NOMO-1 treated with DMSO at 0.1 percent for 48 hours (cell line): ENCODE measurements around the gene BLOC1S5.
A peak's percentile ranks its signal among the peaks of the same experiment; 100 is the strongest.

ENCODE experiments used
- DNase-seq: peaks from one replicate; lab custom pipeline; 2025; ENCODE audit not compliant: unreplicated experiment; lab: John Stamatoyannopoulos, UW

BLOC1S5 gene

DNA sequence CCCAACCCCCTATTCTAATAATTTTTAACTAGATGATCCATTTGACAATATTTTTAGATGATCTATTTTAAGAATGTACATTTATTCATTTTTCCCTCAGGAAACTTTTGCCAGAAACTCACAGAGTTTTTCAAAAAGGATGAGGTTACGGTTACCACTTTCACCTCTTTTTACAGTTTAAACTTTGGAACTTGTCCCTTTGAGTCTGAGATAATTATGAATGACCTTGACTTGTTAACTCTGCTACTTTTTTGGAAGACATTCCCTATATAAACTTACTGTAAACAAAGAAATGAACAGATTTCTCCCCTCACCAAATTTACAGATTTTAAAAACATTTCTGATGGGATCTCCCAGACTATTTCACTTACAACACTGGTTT is 18.4 kb upstream of the BLOC1S5 start:
- DNase-seq = no peak

DNA sequence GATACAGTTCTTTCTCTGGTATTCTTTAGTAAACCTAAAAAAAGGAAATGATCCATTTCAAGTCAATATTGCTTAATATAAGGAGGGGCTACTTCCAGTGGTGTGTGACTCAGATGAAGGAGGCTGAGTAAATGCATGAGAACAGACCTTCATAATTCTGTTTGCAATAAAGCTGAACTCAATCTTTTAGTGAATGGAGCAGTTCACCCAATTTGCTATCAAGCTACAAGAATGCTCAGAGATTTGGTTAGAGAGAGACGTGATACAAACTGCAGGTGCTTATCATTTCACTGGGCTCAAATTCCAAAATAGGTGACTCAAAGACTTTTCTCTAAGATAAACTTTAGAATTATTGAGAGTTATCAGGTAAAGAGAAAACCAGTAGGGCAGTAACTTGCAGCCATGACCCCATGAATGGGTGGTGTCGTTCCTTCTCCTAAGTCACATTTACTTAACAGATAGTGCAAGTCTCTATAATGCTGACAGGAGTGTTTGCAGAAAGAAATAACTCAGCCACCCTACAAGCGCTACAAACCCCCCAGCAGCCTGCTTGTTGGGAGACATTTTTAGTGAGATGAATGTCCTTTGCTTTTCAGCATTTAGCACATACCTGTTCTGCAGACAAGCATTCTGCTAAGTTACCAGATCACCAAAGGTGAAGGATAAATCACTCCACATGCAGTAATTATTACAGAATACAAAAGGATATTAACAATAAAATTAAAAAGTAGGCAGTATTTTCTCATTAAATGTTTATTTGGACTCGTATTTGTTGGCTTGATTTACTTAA is 16.4 kb upstream of the BLOC1S5 start:
- peak; percentile 89 for DNase-seq

DNA sequence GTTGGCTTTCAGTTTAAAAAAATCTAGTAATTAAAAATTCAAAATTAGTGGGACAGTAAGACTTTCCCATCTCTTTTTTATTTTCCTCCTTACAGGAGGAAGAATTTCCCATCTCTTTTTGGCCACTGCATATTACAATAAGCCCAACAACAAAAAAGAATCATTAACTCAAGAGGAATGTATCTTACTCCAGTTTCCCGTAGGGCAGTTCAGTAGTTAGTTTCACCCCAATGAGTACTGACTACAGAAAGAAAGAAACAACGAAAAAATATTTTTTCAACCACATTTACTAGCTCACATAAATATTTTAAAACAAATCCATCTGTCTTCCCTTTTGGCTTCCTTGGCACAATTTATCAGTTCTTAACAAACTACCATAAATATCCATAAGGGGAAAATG is 14.9 kb upstream of the BLOC1S5 start:
- no peak for DNase-seq

DNA sequence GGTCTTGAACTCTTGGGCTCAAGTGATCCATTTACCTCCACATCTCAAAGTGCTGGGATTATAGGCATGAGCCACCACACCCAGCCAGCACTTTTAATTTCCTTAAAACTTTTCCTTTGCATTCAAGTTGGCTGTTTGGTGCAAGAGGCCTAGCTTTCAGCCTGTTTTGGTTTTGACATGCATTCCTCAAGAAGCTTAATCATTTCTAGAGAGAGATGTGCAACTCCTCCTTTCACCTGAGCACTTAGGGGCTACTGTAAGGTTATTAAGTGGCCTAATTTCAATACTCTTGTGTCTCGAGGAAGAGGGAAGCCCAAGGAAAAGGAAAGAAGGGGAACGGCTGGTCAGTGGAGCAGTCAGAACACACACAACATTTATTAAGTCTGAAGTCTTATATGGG is 13.8 kb upstream of the BLOC1S5 start:
- no peak for DNase-seq

DNA sequence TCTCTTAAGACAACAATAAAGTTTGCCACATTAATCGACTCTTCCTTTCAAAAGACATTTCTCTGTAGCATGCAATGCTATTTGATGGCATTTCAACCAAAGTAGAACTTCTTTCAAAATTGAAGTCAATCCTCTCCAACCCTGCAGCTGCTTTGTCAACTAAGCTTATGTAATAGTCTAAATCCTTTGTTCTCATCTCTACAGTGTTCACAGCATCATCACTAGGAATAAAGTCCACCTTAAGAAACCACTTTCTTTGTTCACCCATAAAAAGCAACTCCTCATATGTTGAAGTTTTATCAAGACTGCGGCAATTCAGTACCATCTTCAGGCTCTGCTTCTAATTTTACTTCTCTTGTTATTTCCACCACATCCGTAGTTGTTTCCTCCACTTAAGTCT is 11.5 kb upstream of the BLOC1S5 start:
- peak; percentile 55 for DNase-seq

DNA sequence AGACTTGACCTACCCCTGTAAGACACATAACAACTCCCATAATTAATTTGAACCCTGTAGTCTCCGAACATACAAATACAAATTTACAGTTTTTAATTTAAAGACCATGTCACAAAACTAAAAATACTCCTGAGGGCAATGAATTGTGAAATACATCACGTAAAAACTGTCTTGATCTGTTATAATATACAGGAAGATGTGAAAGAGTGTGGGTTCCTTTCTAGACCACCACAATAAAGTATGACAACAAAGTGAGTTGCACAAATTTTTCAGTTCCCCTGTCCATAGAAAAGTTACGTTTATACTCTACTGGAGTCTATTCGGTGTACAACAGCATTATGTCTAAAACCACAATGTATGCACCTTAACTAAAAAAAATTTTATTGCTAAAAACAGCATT is 11.0 kb upstream of the BLOC1S5 start:
- DNase-seq = peak; percentile 80

DNA sequence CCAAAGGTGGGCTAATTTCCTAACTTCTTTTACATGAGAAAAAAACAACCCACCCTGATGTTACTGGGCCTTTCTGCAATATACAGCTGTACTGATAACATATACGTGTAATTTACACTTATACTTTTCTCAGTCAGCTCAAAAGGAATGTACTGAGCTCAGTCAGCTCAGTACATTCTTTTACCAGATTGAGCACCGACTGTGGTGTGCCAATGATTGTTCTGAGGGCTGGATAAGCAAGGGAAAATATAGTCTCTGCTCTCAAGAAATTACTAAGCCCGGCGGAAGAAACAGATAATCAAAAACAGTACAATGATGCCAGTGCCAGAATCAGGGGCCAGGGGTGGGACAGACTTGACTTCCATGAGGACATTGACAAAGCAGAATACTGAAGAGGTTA is 10.0 kb upstream of the BLOC1S5 start:
- DNase-seq = no peak

DNA sequence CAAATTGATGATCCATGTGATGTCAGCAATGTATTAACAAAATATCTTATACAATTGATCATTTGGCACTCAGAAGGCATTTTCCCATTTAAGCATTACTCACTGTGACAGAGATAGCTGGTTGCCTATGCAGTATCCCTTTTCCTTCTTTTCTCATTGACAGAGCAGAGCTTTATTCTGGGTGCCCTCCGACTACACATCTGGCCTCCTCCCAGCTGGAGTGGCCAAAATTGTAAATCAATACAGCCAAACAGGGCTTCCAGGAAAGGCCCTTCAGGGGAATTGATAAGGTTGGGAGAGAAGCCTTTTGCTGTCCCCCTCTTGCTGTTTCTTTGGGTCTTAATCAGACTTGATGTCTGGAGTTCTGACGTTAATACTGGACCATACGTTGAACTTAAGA is 9.6 kb upstream of the BLOC1S5 start:
- no peak for DNase-seq

DNA sequence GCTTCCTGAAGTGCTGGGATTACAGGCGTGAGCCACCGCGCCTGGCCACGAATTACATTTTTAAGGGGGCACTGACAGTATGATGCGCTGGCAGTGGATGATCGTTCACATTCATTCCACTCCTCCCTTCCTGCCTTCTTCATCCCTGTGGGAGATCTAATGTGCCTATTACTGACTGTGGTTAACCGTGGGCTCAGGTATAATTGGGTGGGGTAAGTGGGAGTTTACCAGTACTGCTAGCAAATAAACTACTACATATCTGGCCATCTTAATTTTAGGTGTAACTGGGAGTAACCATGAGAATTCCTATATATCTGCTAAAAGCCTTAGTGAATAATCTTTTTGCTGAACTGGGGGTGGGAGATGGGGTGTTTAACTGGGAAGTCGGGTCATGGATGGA is 6.5 kb upstream of the BLOC1S5 start:
- DNase-seq = no peak

DNA sequence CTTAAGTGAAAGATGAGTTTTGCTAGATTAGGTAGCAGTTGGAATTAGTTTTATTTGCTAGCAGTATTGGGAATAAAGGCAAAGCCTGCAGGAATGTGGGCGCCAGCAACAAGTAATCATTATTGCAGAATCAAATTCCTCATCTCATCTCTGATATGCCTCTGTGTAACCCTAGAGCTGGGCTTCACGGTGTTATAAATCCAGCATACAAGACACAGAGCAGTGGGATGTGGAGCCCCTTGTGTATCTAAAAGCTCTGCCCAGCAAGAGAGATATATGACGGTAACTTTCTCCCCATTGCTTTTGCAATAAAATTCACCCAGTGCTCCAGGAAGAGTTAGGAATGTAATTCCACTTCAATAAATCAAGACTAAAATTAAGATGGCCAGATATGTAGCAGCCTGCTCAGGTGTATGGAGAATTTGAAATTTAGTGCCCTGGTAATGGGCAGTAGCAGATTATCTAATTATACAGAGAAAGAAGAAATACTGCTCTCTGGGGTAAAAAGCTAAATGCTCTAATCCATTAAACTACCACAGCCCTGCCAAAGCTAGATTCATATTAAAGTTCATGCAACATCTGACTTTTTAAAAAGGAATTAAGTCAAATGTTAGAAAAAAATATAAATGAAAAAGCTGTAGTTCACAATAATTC is 5.6 kb upstream of the BLOC1S5 start:
- DNase-seq = no peak

DNA sequence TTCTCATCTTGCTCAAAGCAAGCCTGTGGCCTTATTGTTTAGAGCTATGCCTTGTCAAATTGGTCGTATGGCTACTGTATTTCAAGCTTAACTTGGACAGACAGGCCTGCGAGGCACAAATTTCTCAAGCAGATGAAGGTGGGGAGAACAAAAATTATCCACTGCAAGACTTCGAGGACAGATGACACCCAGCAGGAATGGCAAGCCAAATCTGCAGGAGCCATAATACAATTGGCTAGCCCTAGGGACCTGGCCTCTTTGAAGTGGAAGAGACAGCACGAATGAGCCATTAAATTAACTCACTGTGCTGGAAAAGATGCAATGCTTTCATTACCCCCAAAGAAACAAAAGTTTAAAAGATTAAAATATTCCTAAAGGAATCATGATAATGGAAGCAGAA is 5.0 kb upstream of the BLOC1S5 start:
- no peak for DNase-seq

DNA sequence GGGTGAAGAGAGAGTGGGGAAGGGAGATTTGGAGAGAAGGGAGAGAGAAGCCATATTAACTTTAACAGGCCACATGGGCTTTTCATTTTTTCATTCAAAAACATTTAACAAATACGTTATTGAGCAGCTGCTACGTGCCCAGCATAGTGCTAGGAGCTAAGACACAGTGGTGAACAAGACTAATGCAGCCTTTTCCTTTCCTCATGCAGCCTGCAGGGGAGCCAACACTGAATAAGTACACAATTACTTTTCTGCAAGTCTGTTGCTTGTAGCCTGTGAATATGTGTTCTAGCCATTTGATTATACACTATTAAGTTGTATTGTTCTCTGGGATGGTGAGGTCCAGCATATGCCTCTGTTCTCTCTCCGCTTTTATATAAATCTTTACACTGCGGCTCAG is 1.9 kb upstream of the BLOC1S5 start:
- no peak for DNase-seq

DNA sequence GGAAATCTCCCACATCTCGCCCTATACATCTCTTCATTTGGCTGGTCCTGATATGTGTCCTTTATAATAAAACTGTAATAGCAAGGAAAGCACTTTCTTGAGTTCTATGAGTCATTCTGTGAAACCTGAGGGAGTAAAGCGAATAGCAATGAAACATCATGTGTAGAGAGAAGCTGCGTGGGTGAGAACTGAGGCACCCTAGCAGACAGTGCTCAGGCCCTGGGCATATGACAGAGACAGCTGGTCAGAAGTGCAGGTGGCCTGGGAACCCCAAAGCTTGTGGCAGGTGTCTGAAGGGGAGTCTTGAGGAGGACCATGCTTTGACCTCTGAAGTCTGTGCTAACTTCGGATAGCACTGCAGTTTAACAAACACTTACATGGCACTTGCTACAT is 1.3 kb upstream of the BLOC1S5 start:
- no peak for DNase-seq

DNA sequence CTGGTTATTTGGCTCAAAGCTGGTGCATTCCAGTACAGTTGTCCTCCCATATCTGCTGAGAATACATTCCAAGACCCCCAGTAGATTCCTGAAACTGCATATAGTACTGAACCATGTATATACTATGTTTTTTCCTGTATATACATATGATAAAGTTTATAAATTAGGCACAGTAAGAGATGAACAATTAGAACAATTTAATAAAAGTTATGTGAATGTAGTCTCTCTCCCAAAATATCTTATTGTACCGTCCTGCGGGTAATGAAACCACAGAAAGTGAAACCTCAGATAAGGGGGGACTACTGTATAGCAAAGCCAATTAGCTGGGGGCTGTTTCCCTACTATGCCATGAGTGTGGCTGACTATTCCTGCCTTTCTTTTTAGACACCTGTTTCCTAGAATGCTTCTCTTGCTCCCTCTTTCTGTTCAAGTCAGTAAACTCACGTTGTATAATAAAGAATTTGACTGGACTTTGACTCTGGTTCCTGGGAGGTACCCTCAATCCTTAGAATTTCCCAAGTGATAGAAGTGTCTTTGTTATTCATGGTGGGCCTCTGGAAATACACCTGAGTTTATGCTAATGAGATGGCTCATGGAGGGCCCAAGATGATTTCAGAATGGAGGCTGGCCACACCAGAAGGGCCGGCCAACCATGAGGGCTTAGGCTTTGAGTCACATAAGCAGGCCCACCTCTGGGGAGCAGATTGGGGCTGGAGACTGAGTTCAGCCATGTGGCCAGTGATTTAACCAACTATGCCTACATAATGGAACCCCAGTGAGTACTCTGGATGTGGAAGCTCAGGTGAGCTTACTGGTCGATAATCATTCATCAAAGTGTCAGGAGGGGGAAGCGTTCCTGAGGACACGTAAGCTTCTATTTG is 689 bp upstream of the BLOC1S5 start:
- DNase-seq = no peak

DNA sequence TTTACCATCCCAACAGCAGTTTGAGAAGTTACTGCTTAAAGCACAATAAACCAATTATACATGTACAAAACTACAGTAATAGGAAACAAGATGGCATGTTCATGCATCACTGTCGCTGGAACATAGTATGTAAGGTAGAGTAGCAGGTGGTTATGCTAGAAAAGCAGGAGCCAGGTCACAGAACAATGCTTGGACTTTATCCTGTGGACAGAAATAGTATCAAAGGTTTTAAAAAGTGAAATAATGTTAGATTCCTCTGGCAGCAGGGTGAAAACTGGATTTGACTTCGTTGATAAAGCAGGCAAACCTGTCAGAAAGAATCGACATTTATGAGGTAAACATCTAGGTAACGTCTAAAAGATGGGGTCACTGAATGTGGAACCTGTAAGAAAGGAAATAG is 2.5 kb downstream of the BLOC1S5 start:
- DNase-seq = no peak

DNA sequence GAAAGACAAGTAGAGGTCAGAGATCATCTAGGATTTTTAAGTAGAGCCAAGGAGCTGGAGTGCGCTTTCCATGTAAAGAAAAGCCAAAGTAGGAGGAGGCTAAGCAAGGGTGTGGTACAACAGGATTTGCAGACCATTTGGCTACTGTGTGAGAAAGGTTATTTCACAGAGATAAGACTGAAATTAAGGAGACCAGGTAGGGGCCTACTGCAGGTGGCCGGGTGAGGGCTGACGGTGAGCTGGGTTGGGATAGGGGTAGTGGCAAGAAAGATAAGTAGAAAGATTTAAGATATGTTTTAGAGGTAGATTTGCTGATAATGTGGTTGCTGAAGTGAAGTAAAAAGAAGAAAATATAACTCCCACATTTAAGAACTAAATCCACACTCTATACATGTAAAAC is 3.8 kb downstream of the BLOC1S5 start:
- no peak for DNase-seq

DNA sequence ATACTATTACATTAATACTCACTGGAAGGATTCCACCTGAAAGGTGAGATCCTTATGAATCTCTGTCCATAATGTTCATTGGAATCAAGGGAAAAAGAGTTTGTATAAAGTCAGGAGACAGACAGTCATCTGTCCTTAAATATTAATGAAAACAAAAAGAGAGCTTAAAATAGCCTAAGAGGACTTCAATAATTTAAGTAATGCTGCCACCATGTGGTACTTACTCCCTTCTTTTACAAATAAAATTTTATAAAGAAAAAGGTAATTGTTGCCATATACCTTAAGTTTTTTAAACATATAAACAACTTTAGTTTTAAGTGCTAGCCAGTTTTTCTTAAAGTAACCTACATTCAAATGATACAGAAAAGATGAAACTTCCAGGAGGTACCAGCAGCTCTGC is 5.1 kb downstream of the BLOC1S5 start:
- peak; percentile 13 for DNase-seq

DNA sequence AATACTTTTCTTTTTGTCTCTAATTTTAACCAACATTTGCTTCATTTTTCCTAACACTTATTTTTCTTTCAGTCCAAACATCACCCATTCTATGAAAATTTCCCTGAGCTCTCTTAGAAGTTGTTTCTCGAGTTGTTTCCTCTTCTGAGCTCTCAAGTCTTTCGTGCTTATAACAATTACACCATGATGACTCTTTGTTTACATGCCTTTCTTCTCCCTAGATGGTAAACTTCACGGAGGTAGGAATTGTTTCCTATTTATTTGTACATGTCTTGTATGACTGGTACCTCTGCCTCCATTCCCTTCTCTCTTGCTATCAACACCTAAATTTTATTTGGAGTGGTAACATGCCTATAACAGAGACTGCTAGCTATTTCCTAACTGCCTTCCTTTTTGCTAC is 6.4 kb downstream of the BLOC1S5 start:
- DNase-seq = no peak

DNA sequence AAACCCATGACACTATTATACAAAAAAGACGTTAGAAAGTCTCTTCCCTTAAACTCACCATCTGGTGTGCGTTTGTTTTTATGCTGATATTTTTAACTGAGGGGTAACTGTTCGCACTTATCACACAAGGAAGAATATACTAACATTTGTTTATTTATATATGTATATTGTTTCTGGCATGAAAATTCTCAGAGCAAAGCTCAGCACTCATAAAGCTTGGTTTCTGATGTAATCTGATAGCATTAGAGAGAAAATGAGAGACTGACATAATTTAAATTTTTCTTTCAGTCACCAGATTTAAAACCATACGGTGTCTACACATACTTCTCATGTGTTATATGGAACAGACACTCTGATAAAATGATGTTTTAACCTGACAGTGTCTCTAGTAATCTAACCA is 6.9 kb downstream of the BLOC1S5 start:
- no peak for DNase-seq

DNA sequence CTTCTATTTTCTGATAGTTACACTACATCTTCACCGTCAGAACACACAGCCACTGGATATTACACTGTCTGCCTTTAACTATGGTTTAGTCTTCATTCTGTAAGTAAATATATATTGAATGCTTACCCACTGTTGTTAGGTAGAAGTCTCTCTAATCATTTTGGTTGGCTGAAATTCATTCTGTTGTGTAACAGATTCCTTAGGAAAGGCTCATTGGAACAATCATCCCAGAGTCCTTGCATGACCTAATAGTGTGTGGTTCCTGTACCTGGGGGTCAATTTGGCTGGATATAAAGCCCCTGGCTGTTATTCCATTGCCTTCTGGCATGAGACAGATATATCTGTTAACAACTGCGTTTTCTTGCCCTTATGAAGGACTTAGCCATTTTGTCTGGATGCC is 9.9 kb downstream of the BLOC1S5 start:
- DNase-seq = no peak

DNA sequence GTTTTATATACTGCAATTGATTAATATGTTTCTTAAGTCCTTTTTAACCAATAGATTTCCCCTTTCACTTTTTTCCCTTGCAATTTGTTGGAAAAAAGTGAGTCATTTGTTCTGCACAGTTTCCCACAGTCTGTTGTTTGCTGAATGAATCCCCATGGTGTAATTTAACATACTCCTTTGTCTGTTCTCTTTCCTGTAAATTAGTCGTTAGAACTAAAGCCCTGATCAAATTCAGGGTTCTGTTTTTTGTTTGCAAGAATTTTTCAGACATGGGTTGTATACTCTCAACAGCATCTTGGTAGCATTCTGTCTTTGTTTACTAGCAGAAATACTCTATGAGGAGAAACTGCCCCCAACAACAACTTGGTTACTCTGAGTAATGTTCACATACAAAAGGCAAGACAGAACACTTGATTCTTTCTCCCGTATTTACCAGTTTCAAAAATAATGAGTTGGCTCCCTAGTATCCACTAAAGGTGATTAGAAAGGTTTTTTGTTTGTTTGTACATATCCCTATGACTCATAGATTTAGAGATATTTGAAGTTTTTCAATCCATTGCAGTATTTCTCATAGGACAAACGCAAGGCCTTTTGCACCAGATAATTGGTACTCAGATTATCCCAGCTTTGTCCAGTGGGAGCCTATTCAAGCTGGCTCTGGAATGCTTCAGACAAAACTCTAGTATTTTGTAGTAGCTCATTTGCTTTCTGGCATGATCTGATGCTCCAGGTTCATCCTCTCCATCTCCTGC is 16.5 kb downstream of the BLOC1S5 start:
- DNase-seq = no peak
